IPS-18c (cell line): ENCODE data around the gene TMEM271.
"Not testable (repeated sequence)": the region's sequence is repeated elsewhere in the genome, so short reads cannot be mapped to it uniquely, and the experiment has no call there.

ENCODE experiments used
- H3K4me3 ChIP-seq: 2 replicates; pipeline ENCODE4 v1.7.0; 2013; ENCODE audit warnings: low read depth, mild to moderate bottlenecking, low read length, moderate library complexity; ENCODE audit not compliant: insufficient read depth
- H3K9me3 ChIP-seq: one replicate; pipeline ENCODE4 v1.6.1; 2013; ENCODE audit warnings: mild to moderate bottlenecking, low read length, moderate library complexity; ENCODE audit not compliant: control insufficient read depth, insufficient read depth

Gene TMEM271

DNA sequence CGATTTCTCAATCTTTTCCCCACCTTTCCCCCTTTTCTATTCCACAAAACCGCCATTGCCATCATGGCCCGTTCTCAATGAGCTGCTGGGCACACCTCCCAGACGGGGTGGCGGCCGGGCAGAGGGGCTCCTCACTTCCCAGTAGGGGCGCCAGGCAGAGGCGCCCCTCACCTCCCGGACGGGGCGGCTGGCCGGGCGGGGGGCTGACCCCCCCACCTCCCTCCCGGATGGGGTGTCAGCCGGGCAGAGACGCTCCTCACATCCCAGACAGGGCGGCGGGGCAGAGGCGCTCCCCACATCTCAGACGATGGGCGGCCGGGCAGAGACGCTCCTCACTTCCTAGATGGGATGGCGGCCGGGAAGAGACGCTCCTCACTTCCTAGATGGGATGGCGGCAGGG lies 25.8 kb downstream of the TMEM271 start:
- not testable (repeated sequence) for H3K9me3 ChIP-seq, H3K4me3 ChIP-seq

DNA sequence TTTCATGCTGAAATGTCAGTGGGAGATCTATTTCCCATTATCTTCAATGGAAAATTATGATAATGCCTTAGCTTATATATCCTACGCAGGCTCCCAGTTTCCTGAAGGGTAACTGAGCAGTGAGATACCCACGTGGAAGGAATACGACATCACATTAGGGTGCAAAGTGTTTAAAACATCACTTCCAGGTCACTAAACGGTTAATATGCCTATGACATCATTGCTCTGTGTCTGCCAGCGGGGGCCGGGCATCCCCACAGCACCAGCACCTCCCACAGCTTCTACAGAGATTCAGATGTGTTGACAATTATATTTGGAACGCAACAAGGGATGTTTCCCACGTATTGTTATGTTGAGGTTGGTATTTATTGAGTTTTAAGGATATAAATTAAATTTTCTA lies 27.1 kb downstream of the TMEM271 start:
- Histone ChIP-seq H3K4me3 (no peak overlapping the region), H3K9me3 (no peaks in the 10 kb centered on the region)

DNA sequence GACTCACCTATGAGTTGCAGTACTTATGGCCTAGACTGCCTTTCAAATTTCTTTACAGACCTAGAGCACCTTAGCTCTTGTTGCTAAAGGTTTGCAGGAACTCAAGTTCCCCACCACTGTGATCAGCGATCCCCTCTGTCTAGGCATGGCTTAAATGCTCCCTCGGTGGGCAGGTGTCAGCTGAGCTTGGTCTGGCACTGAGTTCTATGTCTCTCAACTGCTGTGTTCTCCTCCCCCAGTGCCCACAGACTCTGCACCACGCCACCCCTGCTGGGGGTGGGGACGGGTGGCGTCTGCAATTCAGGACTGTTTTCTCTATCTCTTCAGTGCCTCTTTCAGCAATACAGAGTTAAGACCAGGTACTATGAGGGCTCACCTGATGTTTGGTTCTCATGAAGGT lies 30.5 kb downstream of the TMEM271 start:
- H3K4me3 ChIP-seq: no peak overlapping the region
- H3K9me3 ChIP-seq: no peaks in the 10 kb centered on the region

DNA sequence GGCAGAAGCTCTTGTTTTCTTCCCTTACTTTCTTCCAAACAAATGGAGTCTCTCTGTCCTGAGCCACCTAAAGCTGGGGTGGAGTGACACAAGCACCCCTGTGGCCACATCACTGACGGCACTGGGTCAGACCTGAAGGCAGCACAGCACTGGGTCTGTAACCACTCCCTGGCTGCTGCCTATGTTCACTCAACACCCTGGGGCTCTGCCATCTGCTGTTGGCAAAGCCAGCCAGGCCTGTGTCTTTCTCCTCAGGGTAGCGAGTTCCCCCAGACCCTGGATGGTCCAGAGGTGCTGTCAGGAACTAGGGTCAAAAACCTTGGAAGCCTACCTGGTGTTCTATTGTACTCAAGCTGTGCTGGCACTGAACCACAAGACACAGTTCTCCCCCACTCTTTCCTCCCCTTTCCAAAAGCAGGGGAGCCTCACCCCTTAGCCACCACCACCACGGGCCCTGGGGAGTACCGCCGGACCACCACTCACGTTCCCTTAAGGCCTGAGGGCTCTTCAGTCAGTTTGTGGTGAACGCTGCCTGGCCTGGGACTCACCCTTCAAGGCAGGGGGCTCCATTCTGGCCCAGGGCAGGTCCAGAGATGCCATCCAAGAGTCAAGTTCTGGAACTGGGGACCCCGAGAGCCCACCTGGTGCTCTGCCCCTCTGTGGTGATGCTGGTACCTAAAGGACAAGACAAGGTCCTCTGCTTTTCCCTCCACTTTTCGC lies 31.5 kb downstream of the TMEM271 start:
- H3K4me3 ChIP-seq: no peak overlapping the region
- no peaks in the 10 kb centered on the region for H3K9me3 ChIP-seq

DNA sequence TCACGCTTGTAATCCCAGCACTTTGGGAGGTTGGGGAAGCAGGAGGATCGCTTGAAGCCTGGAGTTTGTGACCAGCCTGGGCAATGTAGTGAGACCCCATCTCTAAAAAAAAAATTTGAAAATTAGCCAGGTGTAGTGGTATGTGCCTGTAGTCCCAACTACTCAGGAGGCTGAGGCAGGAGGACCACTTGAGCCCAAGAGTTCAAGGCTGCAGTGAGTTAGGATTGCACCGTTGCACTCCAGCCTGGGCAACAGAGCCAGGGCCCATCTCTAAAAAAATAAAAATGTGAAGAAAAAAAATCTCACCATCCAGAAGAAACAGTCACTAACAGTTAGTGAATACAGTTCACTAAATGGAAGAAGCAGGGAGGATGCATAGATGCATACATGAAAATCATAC lies 34.8 kb downstream of the TMEM271 start:
- Histone ChIP-seq H3K4me3 (no peak overlapping the region), H3K9me3 (no peaks in the 10 kb centered on the region)

DNA sequence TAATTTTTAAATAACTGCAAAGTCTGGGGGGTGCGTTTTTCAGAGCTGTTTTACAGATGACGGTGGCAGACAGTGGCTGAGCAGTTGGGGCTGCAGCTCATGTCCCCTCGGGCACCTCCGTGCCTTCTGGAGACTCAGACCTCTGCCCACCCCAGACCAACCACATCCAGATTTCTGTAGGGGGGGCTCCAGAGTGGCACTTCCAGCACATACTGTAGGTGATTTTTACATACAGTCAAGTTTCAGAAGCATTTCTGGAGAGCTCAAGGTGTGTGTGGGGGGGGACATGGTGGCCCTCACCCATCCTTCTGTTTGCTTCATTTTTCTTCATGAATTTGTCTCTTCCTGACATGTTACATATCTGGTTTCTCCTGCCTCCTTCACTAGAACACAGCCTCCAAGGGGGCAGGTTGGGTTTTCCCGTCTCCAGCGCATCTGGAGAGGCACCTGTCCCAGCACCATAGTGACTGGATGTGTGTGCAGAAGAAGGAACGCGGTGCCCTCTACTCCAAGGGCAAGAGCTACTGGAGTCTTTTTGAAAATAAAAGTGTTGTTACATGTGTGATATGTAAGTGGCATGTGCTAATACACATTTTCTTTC lies 37.5 kb downstream of the TMEM271 start:
- H3K4me3 ChIP-seq: no peak overlapping the region
- H3K9me3 ChIP-seq: no peaks in the 10 kb centered on the region

DNA sequence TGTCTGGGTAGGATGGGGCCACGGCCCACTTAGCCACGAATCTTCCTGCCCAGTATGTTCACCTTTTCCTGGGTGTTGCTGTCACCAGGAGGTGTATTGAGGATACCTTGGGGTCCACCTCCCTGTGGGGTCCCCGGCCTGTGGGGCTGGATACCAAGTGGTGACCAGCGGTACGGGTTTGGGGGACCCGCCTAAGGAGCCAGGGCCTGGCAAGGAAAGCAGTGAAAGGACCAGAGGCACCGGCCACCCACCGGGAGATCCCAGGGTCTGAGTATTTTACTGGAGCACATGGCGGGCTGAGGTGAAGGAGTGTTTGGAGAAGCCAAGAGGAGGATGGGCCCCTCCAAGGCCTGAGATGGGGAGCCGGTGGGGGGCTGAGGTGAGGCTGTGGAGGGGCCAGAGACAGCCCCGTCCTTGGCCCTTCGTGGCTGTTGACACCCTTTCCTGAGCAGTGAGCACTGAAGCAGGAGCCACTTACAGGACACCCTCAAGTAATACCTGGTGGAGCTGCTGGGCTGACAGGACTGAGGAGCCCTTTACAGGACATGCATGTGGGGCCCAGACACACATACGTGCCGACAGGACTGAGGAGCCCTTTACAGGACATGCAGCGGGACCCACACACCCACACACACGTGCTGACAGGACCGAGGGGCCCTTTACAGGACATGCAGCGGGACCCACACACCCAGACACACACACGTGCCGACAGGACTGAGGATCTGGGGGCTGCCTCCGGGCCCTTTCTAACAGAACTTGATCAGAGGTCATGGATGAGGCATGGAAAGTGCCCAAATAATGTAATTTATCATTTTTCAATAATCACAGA lies 38.4 kb downstream of the TMEM271 start:
- H3K4me3 ChIP-seq: no peak overlapping the region
- H3K9me3 ChIP-seq: no peaks in the 10 kb centered on the region

DNA sequence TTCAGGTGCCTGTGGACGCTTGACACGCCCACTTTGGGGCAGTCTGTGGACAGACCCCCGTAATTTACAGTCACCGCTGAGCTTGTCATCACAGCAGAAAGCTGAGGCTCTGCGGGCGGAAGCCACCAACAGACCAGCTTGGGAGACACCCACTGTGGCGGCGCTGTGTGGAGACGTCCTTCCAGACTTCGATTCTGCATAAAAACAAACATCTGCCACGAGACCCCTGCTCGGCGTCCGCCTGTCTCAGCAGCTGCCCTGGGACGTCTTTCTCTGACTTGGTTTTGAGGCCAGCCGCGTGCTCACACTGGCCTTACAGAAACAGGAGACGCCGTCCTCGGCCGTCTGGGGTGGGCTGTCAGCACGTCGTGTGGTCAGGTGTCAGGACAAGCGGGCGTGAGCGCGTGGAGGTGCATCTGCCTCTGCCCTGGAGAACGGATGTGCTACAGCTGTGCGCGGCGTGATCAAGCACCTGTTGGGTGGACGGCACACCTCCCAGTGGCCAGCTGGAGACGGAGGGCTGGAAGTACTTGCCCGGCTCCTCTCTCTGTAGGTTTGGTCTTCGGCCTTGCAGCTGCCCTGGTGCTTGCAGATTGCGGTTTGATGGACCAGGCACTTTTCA lies 39.6 kb downstream of the TMEM271 start:
- Histone ChIP-seq H3K4me3 (no peak overlapping the region), H3K9me3 (no peaks in the 10 kb centered on the region)

DNA sequence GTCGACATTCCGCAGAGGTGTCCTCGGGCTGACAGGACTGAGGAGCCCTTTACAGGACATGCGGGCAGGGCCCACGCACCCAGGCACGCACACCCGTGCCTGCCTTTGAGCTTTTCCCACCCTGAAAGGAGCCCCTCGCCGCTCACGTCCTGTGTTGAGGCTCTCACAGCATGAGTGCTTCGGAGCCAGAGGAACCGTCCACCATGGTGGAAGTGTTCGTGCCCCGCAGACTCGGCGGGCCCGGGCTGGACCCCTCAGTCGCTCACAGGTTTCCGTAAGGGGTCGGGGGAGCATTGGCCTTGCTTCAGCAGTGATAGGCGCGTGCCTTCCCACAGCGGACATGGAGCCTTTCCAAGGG lies 40.2 kb downstream of the TMEM271 start:
- Histone ChIP-seq H3K9me3 (no peaks in the 10 kb centered on the region), H3K4me3 (no peak overlapping the region)

DNA sequence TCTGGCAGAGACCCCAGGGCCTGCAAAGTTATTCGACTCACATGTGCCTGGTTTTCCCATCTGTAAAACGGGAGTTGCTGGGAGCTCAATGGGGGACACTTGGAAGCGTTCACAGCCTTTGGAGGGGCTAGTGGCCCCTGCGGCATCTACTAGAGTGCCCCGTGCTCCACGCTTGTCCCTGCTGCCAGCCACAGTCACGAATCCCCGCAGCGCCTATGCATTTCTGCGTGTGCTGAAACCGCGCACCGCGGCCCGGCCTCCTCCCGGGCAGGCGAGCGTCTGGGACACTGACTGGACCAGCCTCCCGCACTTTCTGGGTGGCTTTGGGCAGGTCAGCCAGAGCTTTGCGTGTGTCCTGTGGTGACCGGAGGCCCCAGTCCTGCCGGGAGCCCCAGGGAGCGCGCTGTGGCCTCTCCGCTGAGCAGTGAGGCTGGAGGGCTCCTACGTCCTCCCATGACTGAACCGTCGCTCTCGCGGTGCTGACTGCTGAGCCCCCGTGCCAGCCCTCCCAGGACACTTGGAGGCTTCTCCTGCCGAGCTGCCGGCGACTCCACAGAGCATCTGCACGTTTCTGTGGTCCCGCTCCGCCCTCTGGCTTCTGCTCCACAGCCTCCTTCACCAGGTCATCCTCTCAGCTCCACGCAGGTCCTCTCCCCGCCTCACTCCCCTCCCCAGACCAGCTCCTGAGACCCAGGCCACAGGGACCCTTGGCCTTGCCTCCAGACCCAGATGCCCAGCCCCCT lies 40.7 kb downstream of the TMEM271 start:
- no peak overlapping the region for H3K4me3 ChIP-seq
- H3K9me3 ChIP-seq: no peaks in the 10 kb centered on the region

DNA sequence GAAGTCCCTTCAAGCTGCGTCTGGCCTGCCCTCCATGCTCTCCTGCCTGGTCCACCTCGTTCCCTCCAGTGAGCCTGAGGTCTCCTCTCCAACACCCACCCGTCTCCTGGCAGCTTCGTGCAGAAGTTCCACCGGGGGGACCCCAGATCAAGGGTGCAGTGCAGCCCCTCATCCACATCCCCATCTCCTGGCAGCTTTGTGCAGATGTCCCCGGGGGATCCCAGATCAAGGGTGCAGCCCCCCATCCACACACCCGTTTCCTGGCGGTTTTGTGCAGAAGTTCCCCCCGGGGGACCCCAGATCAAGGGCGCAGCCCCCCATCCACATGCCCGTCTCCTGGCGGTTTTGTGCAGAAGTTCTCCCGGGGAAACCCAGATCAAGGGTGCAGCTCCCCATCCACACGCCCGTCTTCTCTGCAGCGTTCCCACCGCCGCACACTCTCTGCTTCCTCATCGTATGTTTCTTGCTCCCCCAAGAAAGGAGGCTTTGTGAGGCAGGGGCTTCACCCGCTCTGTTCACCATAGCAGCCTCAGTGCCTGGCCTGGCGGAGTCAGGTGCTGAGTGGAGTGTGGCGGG lies 41.4 kb downstream of the TMEM271 start:
- H3K9me3 ChIP-seq: no peaks in the 10 kb centered on the region
- H3K4me3 ChIP-seq: no peak overlapping the region

DNA sequence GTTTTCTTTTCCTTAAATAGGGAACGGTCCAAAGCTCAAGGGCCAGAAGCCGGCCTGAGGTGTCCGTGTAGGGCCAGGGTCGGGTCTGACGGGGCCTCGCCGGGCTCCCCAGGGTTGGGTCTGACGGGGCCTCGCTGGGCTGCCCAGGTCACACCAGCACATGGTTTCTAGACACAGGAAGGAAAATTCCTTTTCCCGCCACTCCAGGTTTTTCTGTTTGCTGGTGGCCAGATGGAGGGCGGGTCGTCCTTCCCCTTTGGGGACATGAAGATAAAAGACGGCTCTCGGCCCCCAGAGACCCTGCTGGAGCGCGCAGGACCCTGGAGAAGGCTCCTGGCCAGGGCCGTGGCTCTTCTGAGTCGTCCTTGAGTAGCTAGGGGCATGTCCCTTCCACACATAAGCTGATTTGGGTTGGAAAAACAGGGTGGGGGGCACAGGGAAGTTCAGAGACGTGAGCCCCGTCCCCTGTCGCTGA lies 42.0 kb downstream of the TMEM271 start:
- Histone ChIP-seq H3K9me3 (no peaks in the 10 kb centered on the region), H3K4me3 (no peak overlapping the region)

DNA sequence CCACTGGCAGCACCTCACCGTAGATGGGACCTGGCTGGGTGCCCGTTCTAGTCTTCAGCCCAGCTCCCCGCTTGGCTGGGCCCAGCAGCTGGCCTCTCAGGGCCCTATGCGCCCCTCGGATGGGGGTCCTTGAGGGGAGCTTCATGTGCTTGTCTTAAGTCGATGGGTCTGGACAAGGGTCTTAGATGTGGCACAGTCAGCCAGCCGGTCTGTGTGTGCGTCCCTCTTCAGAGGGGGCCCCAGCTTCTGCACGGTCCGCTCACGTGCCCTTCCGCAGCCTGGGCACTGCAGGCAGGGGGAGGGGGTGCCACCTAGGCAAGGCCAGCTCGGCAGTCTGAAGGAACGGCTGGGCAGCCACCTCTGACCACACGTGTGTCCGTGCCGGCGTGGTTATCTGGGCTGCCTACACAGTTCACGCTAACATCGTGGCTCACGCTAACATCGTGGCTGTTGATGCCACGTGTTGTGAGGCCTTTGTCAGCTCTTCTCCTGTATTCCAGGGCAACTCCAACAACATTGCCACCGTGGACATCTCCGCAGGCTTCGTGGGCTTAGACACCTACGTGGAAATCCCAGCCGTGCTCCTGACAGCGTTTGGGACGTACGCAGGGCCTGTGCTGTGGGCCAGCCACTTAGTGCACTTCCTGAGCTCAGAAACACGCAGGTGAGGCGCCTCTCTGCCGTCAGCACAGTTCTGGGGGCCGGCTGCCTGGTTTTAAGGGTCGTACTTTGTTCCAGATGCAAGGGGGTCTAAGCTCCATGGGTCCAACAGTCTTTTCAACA lies 42.6 kb downstream of the TMEM271 start:
- H3K4me3 ChIP-seq: no peak overlapping the region

DNA sequence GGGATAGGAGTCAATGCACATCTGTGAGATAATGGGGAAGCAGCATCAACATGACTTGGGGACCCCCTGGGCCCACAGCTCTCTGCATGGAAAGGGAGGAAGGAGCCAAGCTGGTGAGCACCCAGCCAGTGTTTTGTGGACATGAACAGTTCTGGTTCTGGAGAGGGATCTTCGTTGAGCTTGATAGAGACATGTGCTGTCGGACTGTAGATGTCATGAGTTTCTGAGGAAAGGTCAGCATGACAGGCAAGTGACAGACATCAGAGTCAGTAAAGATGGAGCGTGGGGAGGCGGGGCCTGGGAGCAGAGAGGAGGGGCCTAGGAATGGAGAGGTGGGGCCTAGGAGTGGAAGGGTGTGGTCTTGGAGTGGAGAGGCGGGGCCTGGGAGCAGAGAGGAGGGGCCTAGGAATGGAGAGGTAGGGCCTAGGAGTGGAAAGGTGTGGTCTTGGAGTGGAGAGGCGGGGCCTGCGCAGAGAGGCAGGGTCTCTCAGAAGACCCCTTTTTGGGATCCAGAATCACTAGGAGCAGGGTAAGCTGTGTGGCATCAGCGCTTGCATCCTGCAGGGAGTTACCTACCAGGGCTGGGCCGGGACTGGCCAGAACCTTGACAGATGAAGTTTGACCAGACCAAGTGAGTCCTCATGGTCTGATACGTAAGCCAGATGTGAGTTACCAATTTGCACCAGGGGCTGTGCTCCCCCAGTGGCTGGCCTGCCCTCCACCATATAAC lies 43.3 kb downstream of the TMEM271 start:
- H3K9me3 ChIP-seq: no peaks in the 10 kb centered on the region
- no peak overlapping the region for H3K4me3 ChIP-seq

More for the DNA sequence above, 42.6 kb downstream of the TMEM271 start:
- no peaks in the 10 kb centered on the region for H3K9me3 ChIP-seq

DNA sequence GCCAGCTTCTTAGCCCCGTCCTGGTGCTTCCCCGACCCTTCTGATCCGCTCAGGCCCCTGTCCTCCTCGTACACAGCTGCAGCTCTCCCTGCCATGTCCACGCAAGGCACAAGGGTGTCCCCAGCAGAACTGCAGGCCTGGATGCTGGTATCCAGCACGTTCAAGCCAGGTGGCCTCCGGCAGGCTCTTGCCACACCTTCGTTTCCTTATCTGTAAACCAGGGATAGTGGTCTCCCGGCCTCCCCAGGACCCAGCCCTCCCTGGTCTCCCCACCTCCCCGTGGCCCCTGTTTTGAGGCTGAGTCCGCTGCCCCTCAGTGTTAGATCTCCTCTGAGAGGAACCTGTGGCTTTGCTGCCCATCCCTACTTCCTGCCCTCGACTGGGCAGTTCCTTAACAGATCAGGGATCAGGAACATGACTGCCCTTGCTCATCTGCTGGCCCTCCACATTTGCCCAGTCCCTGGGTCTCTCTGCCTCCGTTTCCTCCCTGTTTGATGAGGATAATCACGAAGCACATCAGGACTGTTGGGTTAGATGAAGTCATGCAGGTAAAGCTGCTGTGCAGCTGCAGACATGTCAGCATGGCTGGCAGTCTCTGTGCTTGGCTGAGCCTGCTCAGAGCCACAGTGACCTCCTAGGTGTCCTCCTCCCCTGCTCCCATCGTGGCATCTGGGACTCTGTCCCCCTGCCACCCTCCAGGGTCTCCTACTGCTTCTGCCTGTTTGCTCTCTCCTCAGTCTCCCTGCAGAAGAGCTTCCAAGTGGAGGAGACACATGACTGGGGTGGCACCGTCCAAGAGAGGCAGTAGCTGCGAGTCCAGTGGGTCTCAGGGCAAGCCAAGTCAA lies 44.2 kb downstream of the TMEM271 start:
- Histone ChIP-seq H3K9me3 (no peaks in the 10 kb centered on the region), H3K4me3 (no peak overlapping the region)
